Heart right ventricle (tissue), 16 donors: ENCODE measurements around the gene PDE11A. TPM values are rescaled to one million over a fixed set of nuclear protein-coding genes. Genes with fewer than 3 reads are reported as not detected.

Source experiments
- ATAC-seq, 8 donors: fragments of 200-7000 bp; cut with Tn5 transposase; one replicate each; pipeline ENCODE4 v1.9.1; 2020; ENCODE audit warnings: mild to moderate bottlenecking in 8 of 8, moderate library complexity in 8 of 8, moderate number of reproducible peaks in 1 of 8
- DNase-seq, 2 donors: peaks; one replicate each; pipeline ENCODE4 v3.0.0-alpha.2; 2020
- H3K27ac ChIP-seq, 10 donors: fragments of 200-600 bp; sonication (generic) in 2 of 10; one replicate each; pipeline versions ENCODE4 v1.5.0 to v1.8.0; 2020 to 2022; ENCODE audit warnings: mild to moderate bottlenecking in 3 of 10
- H3K27me3 ChIP-seq, 7 donors: fragments of 200-600 bp; one replicate each; pipeline ENCODE4 v1.8.0; 2021 to 2022; ENCODE audit warnings: mild to moderate bottlenecking in 2 of 7
- H3K36me3 ChIP-seq, 9 donors: fragments of 200-600 bp; sonication (generic) in 1 of 9; one replicate each; pipeline versions ENCODE4 v1.5.0 to v1.8.0; 2020 to 2022; ENCODE audit warnings: mild to moderate bottlenecking in 2 of 9
- H3K4me1 ChIP-seq, 9 donors: fragments of 200-600 bp; sonication (generic) in 1 of 9; one replicate each; pipeline versions ENCODE4 v1.5.0 to v1.8.0; 2020 to 2022; ENCODE audit warnings: mild to moderate bottlenecking in 4 of 9
- H3K4me3 ChIP-seq, 10 donors: fragments of 200-600 bp; sonication (generic) in 2 of 10; one replicate each; pipeline versions ENCODE4 v1.5.0 to v1.8.0; 2020 to 2022; ENCODE audit warnings: mild to moderate bottlenecking in 7 of 10, moderate library complexity in 2 of 10
- H3K9me3 ChIP-seq, 11 donors: fragments of 200-600 bp in 10 of 11; sonication (generic) in 2 of 11; one replicate each; pipeline versions ENCODE4 v1.5.0 to v1.8.0; 2013 to 2022; ENCODE audit warnings: mild to moderate bottlenecking in 2 of 11, control low read depth in 1 of 11, moderate library complexity in 1 of 11
- CTCF ChIP-seq, 9 donors: fragments of 200-600 bp; sonication (generic) in 2 of 9; IDR thresholded peaks; one replicate each; pipeline versions ENCODE4 v1.5.0 to v1.8.0; 2021 to 2022; ENCODE audit warnings: antibody characterized with exemption in 9 of 9, mild to moderate bottlenecking in 5 of 9, moderate library complexity in 1 of 9
- WGBS, 2 donors: extraction: QIAGEN DNeasy Blood & Tissue Kit; methylation state at CpG; one replicate each; pipeline ENCODE4 v1.1.7; 2013; ENCODE audit warnings: inconsistent platforms in 1 of 2; 5-methylcytosine and 5-hydroxymethylcytosine counted together
- intact Hi-C, 10 donors: fragments of 100-400 bp; cut with DNase I; formaldehyde crosslinking; loops; one replicate each; pipeline versions ENCODE4 v1.11.1 to v1.14.2; 2022
- polyA plus RNA-seq, 2 donors: library from polyadenylated mRNA; stranded (reverse); fragments of 200-250 nt; gene quantifications; one replicate each; pipeline ENCODE4 v1.2.3, GENCODE V29; 2013
- total RNA-seq, 10 donors: library from RNA; stranded (reverse); fragmentation: NEBNext Ultra II Directional in 3 of 10; extraction: Animal tissue kit (Norgen Biotek cat#: 25700) in 3 of 10; gene quantifications; one replicate each; pipeline versions ENCODE4 v1.2.1 to v1.2.4, GENCODE V29; 2021 to 2023
- donor health status: Arrhythmogenic right ventricular cardiomyopathy.
- donor health status: ischemic (EF 13 %, LVEDD 7.1; RV severe dilation, severe dysfunction).
- donor health status: healthy with polysubstance abuse.
- donor health status: DM: no; HTN: yes; CAD: no.
- donor health status: DM: no; HTN: no; CAD: no.
- donor health status: ischemic (EF 25% LVEDD 6.9; RV normal size, moderate dysfunction).
- donor health status: ischemic (EF 25% LVEDD 5.7; RV mildly dilated, moderate dysfunction).
- donor health status: healthy.
- donor health status: DM: yes; HTN: yes; CAD: no.
- donor health status: Ischemic cardiomyopathy.
- donor health status: ischemic (EF 35%, LVEDD 5.7; RV mildly dilated, moderate dysfunction).
- donor health status: nonischemic (EF 11% LVEDD 7.7; RV severe dilation, severe dysfunction).
- donor health status: DM: yes; HTN: yes; CAD: no.
- donor health status: PGD.
- donor health status: ischemic (EF 29% LVEDD 5.4; RV normal size, mild dysfunction).
- donor health status: nonischemic (EF 23%, LVEDD 6.1; RV moderate dilation, normal function).

Gene PDE11A
- total and polyA plus RNA-seq, 12 donors: 0.12 to 6.4 (median 1.1) TPM

GRCh38 chr2:177619986-177620385 lies 452.6 kb downstream of the PDE11A start:
- TF ChIP-seq CTCF (IDR thresholded peaks at IDR 0.05): no peak
- Histone ChIP-seq H3K27ac (no peak overlapping the region), H3K27me3 (no peaks in the 10 kb centered on the region), H3K9me3 (no peaks in the 10 kb centered on the region), H3K36me3 (no peaks in the 10 kb centered on the region), H3K4me3 (no peak overlapping the region), H3K4me1 (peaks cover 3 to 43% (median 12%) of the 10 kb centered on the region in 9 donors)
- 88 to 90% methylated on average over 2 of the region's 2 CpGs for WGBS, 2 donors
- DNase-seq: no peak
- no peak for ATAC-seq
- intact Hi-C loops: loop anchor here in 3 of 10 donors (5.0 kb wide), 2 partner anchors 68 to 73 kb away; a partner anchor contains a TSS

GRCh38 chr2:177619461-177619860 lies 453.1 kb downstream of the PDE11A start:
- intact Hi-C loops: loop anchor here in 3 of 10 donors (5.0 kb wide), 2 partner anchors 67 to 72 kb away; a partner anchor contains a TSS
- H3K27ac ChIP-seq: peak overlapping the region in 8 of 10 donors; percentile 91 to 100 (median 96)
- WGBS, 2 donors: 83 to 85% methylated on average over 4 of the region's 4 CpGs
- H3K36me3 ChIP-seq: no peaks in the 10 kb centered on the region
- no peaks in the 10 kb centered on the region for H3K27me3 ChIP-seq
- peak overlapping the region in 8 of 10 donors; percentile 64 to 87 (median 75) for H3K4me3 ChIP-seq
- no peak for DNase-seq
- ATAC-seq: no peak
- TF ChIP-seq CTCF (IDR thresholded peaks at IDR 0.05): no peak
- H3K4me1 ChIP-seq: peaks cover 3 to 42% (median 12%) of the 10 kb centered on the region in 9 donors
- H3K9me3 ChIP-seq: no peaks in the 10 kb centered on the region

GRCh38 chr2:177618255-177619253 lies 454.0 kb downstream of the PDE11A start:
- DNase-seq: peak; percentile 90 to 93

More at GRCh38 chr2:177618255-177619253, 454.0 kb downstream of the PDE11A start:
- WGBS, 2 donors: 1 to 3% methylated on average over 75 to 76 of the region's 76 CpGs
- intact Hi-C loops: loop anchor here in 3 of 10 donors (5.0 kb wide), 2 partner anchors 66 to 71 kb away; a partner anchor contains a TSS
- no peaks in the 10 kb centered on the region for H3K36me3 ChIP-seq
- H3K4me3 ChIP-seq: peak overlapping the region; percentile 25 to 97 (median 75)
- peak; percentile 97 to 99 (median 98) for ATAC-seq
- H3K27ac ChIP-seq: peak overlapping the region; percentile 91 to 100 (median 96)
- peaks cover 3 to 33% (median 11%) of the 10 kb centered on the region in 9 donors for H3K4me1 ChIP-seq
- H3K27me3 ChIP-seq: no peaks in the 10 kb centered on the region
- H3K9me3 ChIP-seq: no peaks in the 10 kb centered on the region
- TF ChIP-seq CTCF (IDR thresholded peaks at IDR 0.05): no peak
